ENCODE data around the gene PDPK1. TPM values are rescaled to one million over a fixed set of nuclear protein-coding genes. Genes with fewer than 3 reads are reported as not detected.
"Not testable (repeated sequence)": the region's sequence is repeated elsewhere in the genome, so short reads cannot be mapped to it uniquely, and the experiment has no call there.

PDPK1 gene
- total and polyA plus RNA-seq, 2 donors from 2014 or later: 14.3 to 52.3 TPM

DNA sequence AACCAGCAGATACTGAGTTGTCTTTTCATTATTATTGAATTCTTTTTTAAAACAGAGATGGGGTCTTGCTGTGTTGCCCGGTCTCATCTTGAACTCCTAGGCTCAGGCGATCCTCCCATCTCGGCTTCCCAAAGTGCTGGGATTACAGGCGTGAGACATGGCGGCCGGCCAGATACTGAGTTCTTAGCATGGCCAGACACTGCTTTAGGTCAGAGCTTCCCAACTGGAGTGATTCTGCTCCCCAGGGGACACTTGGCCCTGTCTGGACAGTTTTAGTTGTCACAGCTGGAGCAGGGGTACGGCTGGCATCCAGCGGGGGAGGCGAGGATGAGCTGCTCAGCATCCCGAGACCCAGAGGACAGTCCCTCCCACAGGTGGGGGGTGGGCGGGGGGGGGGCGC, 41.1 kb downstream of the PDPK1 start:
- FAIRE-seq; H3K4me3 ChIP-seq (ENCODE audit: low read length in 3 of 3); intact Hi-C loops (cut with DNase I): not testable (repeated sequence)

DNA sequence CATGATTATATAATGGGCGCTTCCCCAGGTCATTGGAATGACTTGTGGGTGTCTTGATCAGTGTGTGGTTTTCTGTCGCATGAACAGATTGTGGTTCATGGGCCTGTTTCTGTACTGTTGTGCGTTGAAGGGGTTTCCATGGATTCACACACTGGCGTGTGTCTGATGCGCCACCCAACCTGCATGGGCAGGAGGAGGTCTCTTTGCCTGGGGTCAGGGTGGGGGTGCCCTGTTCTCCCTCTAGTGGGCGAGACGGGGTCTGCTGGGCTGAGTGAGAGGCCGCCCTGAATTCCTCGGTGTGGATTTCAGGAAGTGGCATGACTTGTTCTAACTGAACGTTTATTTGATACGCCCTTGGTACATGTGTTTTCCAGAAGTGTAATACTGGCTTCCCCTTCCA, 42.3 kb downstream of the PDPK1 start:
- peak; percentile 32 to 87 (median 80) for DNase-seq
- H3K27ac ChIP-seq (ENCODE audit: low read depth in 2 of 2, low read length in 2 of 2); H3K4me3 ChIP-seq (ENCODE audit: low read length in 3 of 3); H3K9ac ChIP-seq (ENCODE audit: low read length in 3 of 3); H3K4me1 ChIP-seq (ENCODE audit: control insufficient read depth in 2 of 3, insufficient read depth in 2 of 3, low read depth in 1 of 3, low read length in 3 of 3); intact Hi-C loops (cut with DNase I); H3K36me3 ChIP-seq (ENCODE audit: control insufficient read depth in 2 of 3, insufficient read depth in 3 of 3, low read length in 3 of 3); H3K9me3 ChIP-seq (ENCODE audit: control insufficient read depth in 2 of 3, insufficient read depth in 1 of 3, low read length in 3 of 3); H3K27me3 ChIP-seq (ENCODE audit: control insufficient read depth, insufficient read depth, low read length); FAIRE-seq: not testable (repeated sequence)

More for the DNA sequence above, 41.1 kb downstream of the PDPK1 start:
- H3K27me3 ChIP-seq (ENCODE audit: control insufficient read depth, insufficient read depth, low read length); H3K4me1 ChIP-seq (ENCODE audit: control insufficient read depth in 2 of 3, insufficient read depth in 2 of 3, low read depth in 1 of 3, low read length in 3 of 3); H3K27ac ChIP-seq (ENCODE audit: low read depth in 2 of 2, low read length in 2 of 2); DNase-seq; H3K36me3 ChIP-seq (ENCODE audit: control insufficient read depth in 2 of 3, insufficient read depth in 3 of 3, low read length in 3 of 3); H3K9me3 ChIP-seq (ENCODE audit: control insufficient read depth in 2 of 3, insufficient read depth in 1 of 3, low read length in 3 of 3); H3K9ac ChIP-seq (ENCODE audit: low read length in 3 of 3): not testable (repeated sequence)

DNA sequence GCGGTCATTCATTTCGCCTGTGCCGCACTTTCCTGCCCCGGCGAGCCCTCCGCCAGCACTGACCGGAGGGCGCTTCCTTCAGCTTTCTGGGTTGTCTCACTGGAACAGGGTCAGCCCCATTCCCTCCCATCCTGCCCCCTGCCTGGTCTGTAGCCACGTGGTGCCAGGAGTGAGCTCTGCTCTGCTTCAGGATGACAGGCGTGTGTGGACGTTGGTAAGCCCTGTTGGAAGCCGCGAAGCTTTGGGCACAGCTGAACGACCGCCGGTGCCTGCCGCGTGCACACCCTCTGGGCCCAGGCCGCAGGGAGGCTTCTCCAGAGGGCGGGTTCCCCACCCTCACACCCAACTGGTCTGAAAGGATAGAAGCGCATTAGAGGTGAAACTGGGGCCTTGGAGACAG, 43.0 kb downstream of the PDPK1 start:
- H3K27me3 ChIP-seq (ENCODE audit: control insufficient read depth, insufficient read depth, low read length); H3K36me3 ChIP-seq (ENCODE audit: control insufficient read depth in 2 of 3, insufficient read depth in 3 of 3, low read length in 3 of 3); intact Hi-C loops (cut with DNase I); DNase-seq; H3K27ac ChIP-seq (ENCODE audit: low read depth in 2 of 2, low read length in 2 of 2); H3K9me3 ChIP-seq (ENCODE audit: control insufficient read depth in 2 of 3, insufficient read depth in 1 of 3, low read length in 3 of 3); FAIRE-seq; H3K4me1 ChIP-seq (ENCODE audit: control insufficient read depth in 2 of 3, insufficient read depth in 2 of 3, low read depth in 1 of 3, low read length in 3 of 3); H3K4me3 ChIP-seq (ENCODE audit: low read length in 3 of 3); H3K9ac ChIP-seq (ENCODE audit: low read length in 3 of 3): not testable (repeated sequence)

DNA sequence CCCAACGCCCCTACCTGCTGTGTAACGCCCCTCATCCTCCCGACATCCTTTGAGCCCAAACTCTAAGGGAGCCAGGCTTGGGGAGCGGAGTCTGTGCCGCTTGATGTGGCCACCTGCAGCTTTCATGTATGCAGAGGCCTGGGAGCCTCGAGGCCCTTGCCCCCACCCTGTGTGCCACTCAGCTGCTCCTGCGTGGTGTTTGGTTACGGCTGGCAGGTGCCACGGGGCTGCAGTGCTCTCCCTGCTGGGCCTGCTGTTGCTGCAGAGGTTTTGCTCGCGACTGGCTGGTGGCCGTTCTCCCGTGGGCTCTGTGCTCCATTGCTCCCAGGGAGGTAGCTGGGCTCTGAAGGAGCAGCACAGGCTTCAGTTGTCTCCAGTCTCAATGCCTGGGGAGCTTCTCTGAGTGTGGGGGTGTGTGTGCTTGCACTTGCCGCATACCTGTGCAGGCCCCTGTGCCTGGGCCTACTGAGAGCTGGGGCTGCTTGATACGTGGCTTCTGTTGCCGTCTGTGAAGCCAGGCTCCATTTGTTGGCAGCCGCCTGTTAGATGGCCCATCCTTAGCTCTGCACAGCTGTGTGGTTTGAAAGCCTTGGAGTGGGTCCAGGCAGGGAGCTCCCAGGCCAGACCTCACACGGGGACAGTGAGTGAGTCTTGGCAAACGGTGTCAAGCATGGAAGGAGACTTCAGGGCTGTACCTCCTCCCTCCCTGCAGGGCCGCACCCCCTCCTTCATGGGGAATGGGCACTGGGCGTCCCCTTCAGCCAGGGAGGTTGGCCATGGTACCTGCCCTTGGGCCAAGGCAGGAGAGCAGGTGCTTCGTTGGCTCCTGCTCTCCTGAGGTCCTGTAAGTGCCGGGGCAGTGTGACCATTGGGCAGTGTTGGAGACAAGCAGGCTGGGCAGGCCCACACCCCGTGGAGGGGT, 47.2 kb downstream of the PDPK1 start:
- Histone ChIP-seq H3K9ac (ENCODE audit: low read length in 3 of 3) (no peak overlapping the region), H3K4me3 (ENCODE audit: low read length in 3 of 3) (no peak overlapping the region), H3K4me1 (ENCODE audit: control insufficient read depth in 2 of 3, insufficient read depth in 2 of 3, low read depth in 1 of 3, low read length in 3 of 3) (no peaks in the 10 kb centered on the region), H3K27me3 (ENCODE audit: control insufficient read depth, insufficient read depth, low read length) (no peaks in the 10 kb centered on the region), H3K9me3 (ENCODE audit: control insufficient read depth in 2 of 3, insufficient read depth in 1 of 3, low read length in 3 of 3) (no peaks in the 10 kb centered on the region), H3K36me3 (ENCODE audit: control insufficient read depth in 2 of 3, insufficient read depth in 3 of 3, low read length in 3 of 3) (peaks cover 0 to 29% (median 16%) of the 10 kb centered on the region in 3 donors), H3K27ac (ENCODE audit: low read depth in 2 of 2, low read length in 2 of 2) (no peak overlapping the region)
- TF ChIP-seq, protein P1, sequence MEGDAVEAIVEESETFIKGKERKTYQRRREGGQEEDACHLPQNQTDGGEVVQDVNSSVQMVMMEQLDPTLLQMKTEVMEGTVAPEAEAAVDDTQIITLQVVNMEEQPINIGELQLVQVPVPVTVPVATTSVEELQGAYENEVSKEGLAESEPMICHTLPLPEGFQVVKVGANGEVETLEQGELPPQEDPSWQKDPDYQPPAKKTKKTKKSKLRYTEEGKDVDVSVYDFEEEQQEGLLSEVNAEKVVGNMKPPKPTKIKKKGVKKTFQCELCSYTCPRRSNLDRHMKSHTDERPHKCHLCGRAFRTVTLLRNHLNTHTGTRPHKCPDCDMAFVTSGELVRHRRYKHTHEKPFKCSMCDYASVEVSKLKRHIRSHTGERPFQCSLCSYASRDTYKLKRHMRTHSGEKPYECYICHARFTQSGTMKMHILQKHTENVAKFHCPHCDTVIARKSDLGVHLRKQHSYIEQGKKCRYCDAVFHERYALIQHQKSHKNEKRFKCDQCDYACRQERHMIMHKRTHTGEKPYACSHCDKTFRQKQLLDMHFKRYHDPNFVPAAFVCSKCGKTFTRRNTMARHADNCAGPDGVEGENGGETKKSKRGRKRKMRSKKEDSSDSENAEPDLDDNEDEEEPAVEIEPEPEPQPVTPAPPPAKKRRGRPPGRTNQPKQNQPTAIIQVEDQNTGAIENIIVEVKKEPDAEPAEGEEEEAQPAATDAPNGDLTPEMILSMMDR (IDR thresholded peaks at IDR 0.05; ENCODE audit: borderline replicate concordance, extremely low read depth, insufficient read depth): no peak
- FAIRE-seq (no peak), DNase-seq (peak in 2 of 5 donors; percentile 35 to 66)
- intact Hi-C loops (cut with DNase I): no loop called here

DNA sequence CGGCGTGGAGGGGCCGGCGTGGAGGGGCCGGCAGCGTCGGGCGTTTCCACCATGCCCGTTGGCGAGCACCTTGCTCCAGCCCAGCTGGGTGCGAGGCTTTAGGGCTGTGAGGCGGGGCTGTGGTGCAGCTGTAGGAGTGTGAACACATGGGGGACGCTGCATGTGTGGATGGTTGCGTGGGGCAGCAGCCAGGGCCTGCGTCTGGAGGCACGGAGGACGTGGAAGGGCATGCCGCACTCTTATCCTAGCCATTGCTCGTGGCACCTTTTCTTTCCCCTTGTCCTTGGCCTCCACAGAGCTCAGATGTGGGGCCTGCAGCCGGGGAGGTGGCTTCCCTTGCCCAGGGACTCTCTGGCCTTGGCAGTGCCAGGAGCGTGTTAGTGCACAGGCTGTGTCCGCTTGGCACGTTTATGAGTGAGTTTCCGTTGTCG, 47.8 kb downstream of the PDPK1 start:
- no peak for DNase-seq
- Histone ChIP-seq H3K4me3 (ENCODE audit: low read length in 3 of 3) (no peak overlapping the region), H3K4me1 (ENCODE audit: control insufficient read depth in 2 of 3, insufficient read depth in 2 of 3, low read depth in 1 of 3, low read length in 3 of 3) (no peaks in the 10 kb centered on the region), H3K36me3 (ENCODE audit: control insufficient read depth in 2 of 3, insufficient read depth in 3 of 3, low read length in 3 of 3) (peaks cover 0 to 34% (median 20%) of the 10 kb centered on the region in 3 donors), H3K27me3 (ENCODE audit: control insufficient read depth, insufficient read depth, low read length) (no peaks in the 10 kb centered on the region), H3K9me3 (ENCODE audit: control insufficient read depth in 2 of 3, insufficient read depth in 1 of 3, low read length in 3 of 3) (no peaks in the 10 kb centered on the region), H3K9ac (ENCODE audit: low read length in 3 of 3) (no peak overlapping the region), H3K27ac (ENCODE audit: low read depth in 2 of 2, low read length in 2 of 2) (no peak overlapping the region)
- TF ChIP-seq, protein P1 (IDR thresholded peaks at IDR 0.05; ENCODE audit: borderline replicate concordance, extremely low read depth, insufficient read depth): no peak
- intact Hi-C loops (cut with DNase I): no loop called here
- FAIRE-seq: no peak
